Fibroblast of skin of abdomen (primary cell): ENCODE measurements around the gene AMBRA1.
"Not testable (repeated sequence)": the region's sequence is repeated elsewhere in the genome, so short reads cannot be mapped to it uniquely, and the experiment has no call there.

Source experiments
- DNase-seq: peaks from one replicate; pipeline ENCODE4 v3.0.0-alpha.2; 2013

Gene AMBRA1

DNA sequence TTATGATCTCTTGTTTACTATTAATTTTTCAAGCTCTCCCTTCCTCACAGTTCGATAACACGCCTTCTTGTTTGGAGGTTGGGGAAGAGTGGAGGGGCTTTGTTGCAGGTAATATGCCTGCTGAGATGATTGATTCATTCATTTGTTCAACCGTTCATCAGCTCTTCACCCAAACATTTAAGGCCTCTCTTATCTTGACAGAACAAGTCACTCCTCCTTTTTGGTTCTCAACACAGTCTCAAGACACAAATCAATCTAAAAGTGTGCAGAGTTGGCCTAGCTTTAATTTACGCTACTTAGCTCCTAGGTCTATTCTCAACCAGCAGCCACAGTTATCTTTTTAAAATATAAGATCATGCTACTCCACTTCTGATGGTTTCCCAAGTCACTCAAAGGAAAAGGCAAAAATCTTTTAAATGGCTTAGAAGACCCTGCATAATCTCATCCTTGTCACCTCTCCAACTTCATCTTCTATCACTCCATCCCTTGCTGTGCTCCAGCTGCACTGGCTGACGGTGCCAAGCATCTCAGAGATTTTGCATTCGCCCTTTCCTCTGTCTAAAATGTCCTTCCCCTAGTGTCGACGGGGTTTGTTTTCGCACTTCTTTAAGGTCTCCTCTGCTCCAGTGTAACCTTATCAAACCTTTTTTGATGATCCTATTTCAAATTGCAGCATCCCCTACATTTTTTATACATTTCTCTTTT is 60.3 kb downstream of the AMBRA1 start:
- no peak for DNase-seq

DNA sequence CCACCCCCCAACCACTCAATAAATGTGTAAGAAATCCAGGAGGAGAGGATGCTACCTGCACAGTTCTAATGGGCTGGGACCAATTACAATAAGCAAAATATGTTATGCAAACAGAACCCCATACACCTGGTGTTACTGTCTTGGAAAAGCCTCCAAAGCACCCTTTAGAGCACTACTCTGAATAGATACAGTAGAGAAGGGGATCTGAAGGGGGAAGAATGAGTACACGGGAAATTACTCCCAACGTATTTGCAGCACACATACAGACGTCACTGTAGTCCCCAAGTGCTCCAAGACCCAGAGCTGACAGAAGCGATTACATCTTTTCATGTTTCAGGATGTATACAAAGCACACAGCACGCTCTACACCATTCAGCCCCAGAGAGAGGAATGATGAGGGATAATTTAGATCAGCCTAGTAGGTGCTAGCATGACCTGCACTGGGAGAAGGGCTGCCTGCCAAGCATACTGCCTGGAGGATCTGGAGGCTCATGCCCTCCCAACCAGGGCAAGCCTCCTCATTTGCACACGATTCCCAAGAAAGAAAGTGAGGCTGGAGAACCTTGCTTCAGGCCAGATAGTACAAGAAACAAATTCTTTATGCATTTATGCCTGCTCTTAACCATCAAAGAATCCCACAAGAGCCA is 63.8 kb downstream of the AMBRA1 start:
- no peak for DNase-seq

DNA sequence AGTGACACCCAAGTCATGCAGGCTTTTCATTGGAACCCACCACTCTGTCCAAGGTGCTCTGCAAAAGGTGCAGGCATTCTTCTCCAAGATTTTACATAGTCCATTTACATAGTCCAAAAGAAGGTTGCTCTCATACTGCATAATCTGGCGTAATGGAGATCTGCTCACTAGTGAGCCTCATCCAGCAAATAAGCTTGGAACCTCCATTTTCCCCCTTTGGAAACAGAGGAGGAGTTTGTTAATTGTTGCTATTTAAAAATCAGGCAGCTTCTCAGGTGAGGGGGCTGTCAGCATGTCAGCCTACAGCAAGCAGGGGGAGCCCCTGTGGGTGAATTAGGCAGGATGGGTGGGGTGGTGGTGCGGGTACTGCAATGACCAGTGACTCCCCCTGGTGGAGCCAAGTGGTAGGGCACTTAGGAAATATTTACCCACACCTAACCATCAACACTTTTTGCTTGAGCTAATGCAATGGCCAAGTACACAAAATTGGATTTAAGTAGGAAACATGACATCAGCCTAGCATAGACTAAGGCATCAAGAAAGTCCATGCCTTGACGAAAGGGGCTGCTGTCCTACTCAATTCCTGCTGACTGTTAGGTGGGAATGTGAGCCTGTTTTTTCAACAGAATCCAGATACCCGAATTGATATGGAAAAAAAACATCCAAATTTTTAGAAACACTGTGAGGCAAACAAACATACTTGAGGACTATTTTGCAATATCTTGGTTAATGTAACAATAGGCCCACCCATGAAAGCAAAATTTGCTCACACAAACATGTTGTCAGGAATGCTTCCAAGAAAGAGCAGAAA is 64.5 kb downstream of the AMBRA1 start:
- peak; percentile 39 for DNase-seq

DNA sequence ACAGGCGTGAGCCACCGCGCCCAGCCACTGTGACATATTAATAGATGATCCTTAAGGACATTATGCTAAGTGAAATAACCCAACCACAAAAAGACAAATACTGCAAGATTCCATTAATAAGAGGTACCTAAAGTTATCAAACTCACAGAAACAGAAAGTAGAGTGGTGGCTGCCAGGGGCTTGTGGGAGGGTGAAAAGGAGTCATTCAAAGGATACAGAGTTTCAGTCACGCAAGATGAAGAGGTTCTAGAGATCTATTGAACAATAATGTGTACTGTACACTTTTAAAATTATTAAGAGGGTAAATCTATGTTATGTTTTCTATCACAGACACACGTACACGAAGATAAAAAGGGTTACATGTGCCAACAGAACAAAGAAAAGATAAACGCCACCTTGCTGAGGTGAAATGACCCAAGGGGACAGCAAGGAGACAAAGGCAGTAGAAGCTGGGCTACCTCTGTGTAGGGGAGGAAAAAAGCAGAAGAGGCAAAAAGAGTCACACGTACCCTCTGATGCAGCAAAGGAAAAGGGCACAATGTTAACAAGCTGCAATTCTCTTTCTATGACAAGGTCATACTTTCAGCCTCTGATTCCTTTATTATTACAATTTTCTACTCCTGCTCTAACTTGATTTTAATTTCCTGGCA is 65.3 kb downstream of the AMBRA1 start:
- DNase-seq: no peak

DNA sequence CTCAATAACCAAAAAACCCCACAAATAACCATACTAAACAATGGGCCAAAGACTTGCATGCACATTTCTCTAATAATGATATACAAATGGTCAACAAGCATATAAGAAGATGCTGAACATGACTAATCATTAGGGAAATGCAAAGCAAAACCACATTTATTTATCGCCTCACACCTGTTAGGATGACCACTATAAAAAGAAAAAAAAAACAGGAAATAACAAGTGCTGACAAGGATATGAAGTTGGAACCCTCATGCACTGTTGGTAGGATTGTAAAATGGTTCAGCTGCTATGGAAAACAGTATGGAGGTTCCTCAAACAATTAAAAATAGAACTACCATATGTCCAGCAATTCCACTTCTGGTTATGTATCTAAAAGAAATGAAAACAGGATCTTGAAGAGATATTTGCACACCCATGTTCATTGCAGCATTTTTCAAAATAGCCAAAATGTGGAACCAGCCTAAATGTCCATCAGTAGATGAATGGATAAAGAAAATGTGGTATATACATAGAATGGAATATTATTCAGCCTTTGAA is 66.2 kb downstream of the AMBRA1 start:
- DNase-seq: no peak

DNA sequence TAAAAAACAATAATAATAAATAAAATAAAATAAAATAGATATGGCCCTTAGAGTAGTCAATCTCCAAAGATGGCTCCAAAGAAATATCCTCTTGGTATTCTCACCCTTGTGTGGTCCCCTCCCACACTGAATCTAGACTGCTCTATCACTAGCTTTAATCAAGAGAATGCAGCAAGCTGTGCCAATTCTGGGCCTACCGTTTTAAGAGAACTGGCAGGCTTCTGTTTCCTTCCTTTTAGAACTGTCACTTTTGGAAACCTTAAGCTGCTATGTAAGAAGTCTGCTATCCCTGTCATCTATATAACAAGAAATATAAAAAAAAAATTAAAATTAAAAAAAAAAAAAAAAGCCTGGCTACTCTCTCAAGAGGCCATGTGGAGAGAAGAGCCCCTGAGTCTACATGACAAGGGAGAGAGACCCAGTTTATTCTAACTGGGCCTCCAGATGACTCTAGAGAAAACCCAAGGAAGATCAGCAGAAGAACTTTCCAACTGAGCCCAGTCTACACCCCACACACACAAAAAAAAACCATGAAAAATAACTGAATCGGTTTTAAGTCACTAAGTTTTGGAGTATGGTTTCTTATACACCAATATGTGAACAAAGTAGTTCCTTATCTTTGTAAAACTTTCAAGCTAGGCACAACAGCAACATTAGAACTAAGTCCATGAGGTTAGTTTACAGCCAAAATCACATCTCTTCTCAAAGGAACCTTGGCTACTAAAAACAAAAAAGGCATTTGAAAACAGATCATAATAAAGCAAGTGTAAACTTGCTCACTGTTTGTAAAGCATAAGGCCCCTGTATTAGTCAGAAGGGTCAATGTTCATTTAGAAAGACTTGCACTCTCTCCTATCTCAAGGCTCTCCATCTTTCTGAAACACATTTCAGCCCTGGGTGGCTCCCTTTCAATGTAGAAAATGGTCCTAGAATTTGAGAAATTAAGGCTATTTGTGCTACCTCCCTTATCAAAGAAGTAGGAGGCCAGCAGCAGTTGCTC is 67.3 kb downstream of the AMBRA1 start:
- DNase-seq: no peak

DNA sequence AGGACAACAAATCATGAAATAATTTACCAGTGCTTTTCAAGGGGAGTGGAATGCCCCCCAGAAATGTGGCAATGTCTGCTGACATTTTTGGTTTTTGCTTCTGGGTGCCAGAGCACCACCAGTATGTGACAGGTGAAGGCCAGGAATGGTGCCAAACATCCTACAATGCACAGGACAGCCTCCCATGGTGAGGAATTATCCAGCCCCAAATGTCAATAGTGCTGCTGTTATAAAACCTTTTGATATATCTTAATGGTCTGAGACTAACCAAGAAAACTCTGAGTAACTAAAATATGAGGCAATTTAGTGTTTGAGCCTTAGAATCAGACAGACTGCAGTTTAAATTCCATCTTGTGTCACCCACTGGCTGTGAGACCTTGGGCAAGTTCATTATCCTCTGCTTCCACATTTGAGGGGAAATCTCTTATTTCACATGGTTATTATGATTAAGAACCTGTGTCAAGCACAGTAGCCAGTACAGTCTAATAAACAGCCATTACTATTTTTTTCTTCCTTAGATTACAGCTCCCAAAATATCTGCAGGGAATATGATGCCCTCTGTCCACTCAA is 69.5 kb downstream of the AMBRA1 start:
- DNase-seq: no peak

DNA sequence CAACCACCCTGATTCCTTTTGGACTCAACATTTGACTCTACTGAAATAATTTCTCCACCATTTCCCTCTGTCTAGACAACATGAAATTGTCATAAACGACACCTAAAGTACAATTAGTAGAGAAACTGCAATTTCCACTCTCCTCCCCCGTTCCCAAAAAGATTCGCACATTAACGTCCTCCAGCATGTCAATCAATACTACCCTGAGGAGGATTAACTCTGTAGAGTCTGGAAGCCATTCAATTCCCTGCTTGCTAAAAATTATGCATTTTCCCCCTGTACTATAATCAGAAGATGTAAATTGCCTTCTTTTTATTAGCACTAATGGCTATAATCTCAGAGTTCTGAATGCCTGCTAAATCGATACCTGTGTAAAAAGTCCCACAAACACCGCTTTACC is 70.5 kb downstream of the AMBRA1 start:
- no peak for DNase-seq

DNA sequence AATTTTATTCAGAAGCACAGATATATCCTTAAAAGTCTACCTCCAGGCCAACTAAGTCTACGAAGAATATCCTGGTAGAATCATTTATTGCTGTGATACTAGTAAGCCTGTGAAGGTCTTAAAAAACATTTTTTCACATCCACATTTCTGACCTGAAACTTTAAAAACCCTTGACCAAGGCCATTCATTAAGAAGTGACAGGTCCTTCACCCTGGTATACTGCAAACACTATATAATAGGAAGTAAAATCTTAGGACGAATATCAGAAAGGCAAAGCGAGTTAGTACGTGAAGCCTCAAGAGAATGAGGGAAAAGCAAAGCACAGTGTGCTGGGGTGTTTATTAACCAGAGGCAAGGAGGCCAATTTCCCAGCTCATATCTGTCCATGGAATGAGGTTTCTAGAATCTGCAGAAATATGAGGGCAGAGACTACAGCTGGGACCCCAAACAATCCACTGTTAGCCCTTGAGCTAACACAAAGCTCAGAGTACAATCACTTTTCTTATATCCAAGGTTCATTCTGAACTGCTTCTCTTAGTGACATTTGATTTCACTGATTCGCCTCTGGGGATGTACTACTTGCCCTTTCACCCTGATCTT is 71.0 kb downstream of the AMBRA1 start:
- no peak for DNase-seq

DNA sequence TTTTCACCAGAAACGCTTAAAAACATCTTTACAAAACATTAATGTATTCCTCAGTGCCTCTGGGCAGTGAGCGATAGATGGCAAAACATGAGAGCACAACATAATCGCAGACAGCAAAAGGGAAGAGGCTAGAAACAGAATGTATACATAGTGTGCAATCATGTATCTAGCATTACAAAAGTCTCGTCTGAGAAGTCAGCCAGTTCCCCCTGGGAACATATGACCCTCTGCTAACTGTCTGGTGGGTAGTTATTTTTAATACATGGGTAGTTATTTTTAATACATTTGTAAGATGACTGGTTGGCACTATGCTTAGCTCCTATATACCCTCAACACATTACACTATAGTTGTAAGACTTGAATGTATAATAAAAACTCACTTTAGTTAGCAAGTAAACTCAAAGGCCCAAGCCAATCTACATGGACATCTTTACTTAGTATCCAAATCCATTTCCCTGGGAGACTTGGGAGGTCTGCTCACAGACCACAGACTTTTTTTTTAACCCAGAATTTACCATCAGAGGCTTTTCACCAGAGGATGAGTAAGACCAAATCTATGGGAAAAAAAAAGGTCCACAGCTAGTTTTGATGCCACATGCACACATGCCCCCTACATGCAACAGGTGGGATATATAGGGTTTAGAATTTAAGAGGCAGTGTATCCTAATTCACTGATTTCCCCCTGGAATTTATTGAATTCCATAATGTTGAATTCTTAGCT is 71.7 kb downstream of the AMBRA1 start:
- DNase-seq: peak; percentile 83

DNA sequence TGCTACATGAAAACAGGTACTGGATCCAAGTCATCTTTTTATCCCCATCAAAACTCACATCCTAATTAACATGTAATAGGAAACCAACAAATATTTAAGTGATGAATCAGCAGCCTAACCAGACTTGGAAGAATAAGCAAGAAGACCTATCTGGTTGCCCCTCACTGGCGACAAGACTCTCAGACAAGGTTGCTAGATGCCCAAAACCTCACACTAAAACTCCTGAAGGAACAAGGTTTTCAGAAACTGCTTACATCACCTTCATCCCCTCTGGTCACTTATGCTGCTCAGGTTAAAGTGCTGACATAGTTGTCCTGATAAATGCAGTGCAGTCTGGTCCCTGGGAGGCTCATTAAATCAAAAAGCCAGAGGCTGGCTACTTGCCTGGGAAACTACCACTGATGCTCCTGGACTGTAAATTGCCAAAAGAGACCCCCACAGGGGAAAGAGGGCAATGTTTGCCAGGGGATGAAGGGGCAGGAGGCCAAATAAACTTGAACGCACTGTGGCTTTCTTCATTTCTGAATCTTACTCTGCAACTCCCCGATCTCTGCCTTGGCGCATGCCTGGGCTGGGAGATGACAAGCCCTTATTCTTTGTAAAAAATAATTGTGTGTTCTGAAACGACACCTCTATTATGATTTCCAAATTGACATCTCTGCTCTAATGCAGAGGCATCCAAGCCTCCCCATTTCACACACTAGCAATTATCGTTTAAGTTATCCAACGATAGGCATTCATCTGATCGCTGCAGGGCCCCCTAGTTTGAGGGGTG is 72.7 kb downstream of the AMBRA1 start:
- peak; percentile 79 for DNase-seq

DNA sequence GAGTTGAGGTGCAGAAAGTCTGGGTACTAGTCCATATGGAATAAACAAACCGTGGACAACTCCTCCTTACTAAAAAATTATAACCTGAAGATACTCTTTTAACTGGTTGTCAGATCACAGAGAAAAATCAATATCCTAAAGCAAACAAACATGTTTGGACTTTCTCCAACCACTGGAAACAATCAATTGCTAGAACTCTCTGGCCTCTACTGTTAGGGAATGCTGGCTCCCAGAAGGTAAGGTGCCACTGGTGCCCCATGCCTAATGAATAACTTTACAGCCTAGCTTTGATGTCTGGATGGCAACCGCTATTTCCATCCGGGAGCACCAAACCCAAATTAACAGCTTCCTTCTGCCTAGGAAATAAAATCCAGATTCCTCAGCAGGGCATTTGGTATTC is 74.5 kb downstream of the AMBRA1 start:
- DNase-seq: no peak

DNA sequence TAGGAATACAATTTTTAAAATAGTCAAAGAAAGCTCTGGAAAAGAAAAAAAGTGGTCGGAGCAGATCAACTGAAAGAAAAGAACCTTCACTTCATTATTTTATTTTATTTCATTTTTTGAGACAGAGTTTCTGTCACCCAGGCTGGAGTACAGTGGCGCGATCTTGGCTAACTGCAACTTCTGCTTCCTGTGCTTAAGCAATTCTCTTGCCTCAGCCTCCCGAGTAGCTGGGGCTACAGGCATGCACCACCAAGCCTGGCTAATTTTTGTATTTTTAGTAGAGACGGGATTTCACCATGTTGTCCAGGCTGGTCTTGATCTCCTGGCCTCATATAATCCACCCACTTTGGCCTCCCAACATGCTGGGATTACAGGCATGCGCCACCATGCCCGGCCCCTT is 74.9 kb downstream of the AMBRA1 start:
- not testable (repeated sequence) for DNase-seq

DNA sequence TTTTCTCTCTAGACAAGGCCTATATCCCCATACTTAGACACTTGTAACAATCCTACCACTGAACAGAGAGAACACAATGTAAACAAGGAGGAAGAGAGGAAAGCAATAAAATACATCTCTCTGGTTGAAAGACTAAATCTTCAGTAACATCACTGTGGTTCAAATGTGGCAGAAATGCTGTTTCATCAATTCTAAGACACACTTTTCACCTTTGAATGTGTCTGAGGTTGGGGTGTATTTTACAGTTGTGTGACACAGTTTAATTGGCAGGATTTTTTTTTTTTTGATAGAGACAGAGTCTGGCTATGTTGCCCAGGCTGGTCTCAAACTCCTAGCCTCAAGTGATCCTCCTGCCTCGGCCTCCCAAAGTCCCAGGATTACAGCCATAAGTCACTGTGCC is 79.5 kb downstream of the AMBRA1 start:
- no peak for DNase-seq

DNA sequence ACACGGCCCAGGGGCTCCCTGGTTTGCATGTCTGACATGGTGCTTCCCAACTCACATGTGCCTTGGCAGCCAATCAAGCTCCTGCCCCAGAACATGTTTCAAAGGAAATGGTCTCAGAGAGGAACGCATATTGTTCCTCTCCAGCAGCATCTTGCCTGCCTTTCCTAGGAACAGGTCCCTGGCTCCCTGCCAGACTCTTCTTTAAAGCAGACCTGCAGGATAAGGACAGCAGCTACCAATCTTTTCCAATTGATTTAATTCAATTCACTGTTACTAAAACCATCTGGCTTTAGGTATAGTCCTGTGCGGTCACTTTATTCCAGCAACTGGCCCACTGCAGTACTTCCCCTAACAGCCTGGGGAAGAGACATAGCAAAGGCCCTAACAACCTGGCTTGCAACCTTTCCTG is 79.9 kb downstream of the AMBRA1 start:
- DNase-seq: peak; percentile 39

DNA sequence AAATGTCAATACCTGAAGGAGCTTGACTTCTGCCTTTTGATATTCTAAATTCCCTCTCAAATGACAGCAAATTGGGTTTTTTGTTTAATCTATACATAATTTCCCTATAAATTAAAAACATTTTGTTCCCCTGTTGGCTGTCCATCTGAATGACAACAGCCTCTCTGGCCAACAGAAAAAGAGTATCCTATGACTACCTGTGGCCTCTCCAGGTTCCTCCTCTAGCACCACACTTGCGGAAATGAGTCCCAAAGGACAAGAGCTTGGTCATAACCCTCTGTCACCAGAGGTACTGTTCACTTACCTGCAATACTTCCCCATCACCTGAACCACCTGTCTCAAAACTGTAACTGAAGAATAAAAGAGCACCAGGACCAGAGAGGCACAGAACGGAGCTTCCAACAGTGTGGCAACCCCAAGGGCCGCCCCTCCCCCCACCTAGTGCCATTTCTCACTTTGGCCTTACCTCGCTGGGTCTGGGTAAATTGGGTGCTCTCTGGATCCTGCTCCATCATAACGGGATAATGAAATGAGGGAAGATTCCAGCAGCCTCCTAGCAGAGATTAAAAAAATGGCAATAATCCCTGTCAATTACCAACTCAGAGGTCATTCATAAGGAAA is 81.5 kb downstream of the AMBRA1 start:
- no peak for DNase-seq

DNA sequence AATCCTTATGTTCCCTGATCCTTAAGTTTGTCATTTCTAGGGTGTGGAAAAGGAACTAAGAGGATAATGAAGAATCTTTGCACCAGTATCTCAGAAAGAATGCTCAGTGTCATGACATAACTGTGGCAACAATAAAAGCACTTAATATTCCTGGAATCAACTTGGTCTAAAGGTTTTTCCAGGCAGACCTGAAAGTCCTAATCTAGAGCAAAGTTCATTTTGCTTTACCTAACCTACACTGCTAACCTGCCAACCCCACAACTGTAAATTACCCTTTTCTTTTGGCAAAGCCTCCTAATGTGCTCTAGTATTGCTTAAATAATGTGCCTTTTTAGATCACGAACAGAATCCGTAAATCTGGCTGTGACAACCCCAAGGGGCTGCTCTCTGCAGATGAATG is 82.5 kb downstream of the AMBRA1 start:
- DNase-seq: no peak

DNA sequence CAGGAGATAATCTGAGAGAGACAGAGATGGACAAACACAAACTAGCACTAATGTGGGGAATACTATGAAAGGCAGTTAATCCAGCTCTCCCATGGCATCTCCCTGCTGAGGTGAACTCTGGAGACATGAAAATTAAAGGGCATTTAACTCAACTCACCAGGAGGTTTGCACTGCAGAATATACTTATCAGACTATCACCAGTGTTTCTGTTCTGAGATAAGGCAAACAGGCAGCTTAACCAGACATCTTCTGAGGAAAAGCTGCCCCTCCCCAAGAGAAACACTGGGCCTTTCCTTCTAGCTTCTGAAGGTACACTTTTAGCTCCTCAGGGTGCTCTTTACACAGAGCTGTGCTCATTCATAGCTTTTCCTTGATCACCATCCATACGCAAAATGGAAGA is 85.5 kb downstream of the AMBRA1 start:
- no peak for DNase-seq

DNA sequence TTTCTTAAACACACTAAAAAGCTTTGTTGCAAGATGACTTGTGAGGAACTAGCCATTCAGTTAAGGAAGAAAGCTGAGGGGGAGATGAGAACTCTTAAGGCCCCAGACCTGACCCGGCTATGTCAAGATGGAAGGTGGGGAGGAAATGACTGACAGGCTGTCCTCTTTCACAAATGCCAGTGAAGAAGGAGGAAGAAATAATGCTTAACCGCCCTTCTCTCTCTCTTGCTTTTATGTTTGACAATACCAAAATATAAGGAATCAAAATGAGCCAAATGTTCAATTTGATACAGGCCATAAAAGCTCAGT is 87.4 kb downstream of the AMBRA1 start:
- DNase-seq: no peak
